ENCODE data around the gene MYCN.
"Not testable (repeated sequence)": the region's sequence is repeated elsewhere in the genome, so short reads cannot be mapped to it uniquely, and the experiment has no call there.

MYCN gene

DNA sequence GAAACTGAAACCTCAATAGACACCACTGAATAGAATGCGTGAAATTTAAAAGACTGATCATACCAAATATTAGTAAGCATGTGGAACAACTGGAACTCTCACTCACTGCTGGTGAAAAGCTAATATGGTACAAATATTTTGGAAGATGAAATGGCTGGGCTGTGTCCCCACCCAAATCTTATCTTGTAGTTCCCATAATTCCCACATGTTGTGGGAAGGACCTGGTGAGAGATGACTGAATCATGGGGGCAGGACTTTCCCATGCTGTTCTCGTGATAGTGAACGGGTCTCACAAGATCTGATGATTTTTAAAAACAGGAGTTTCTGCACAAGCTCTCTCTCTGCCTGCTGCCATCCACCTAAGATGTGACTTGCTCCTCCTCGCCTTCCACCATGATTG, 32.0 kb upstream of the MYCN start:
- no peak for DNase-seq

DNA sequence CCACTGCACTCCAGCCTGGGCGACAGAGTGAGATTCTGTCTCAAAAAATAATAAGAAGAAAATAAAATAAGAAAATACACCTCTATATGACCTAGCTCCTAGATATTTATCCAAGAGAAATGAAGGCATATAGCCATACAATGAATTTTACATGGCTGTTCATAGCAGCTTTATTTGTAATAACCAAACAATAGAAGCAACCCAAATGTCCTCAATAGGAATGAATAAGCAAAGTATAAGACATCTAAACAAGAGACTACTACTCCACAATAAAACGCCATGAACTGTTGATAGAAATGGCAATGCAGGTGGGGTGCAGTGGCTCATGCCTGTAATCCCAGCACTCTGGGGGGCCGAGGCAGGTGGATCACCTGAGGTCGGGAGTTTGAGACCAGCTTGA, 31.2 kb upstream of the MYCN start:
- no peak for DNase-seq

DNA sequence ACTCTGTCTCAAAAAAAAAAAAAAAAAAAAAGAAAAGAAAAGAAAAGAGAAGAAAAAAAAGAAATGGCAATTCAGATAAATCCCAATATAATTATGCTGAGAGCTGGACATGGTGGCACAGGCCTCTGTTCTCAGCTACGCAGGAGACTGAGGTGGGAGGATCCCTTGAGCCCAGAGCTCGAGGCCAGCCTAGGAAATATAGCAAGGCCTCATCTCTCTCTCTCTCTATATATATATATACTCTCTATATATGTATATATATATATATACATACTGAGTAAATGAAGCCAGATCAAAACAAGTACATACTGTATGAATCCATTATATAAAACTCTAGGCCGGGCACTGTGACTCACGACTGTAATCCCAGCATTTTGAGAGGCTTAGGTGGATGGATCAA, 30.6 kb upstream of the MYCN start:
- no peak for DNase-seq

DNA sequence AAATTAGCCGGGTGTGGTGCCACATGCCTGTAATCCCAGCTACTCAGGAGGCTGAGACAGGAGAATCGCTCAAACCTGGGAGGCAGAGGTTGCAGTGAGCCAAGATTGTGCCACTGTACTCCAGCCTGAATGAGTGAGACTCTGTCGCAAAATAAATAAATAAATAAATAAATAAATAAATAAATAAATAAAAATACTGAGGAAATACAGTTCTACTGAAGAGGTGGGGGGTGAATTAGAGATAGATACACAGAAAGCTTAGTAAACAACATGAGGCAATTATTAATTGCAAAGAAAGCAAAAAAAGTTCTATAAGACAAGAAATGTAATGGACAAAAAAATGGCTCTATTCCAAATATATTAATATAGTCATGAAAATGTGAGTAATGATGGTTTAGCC, 29.1 kb upstream of the MYCN start:
- DNase-seq = not testable (repeated sequence)

DNA sequence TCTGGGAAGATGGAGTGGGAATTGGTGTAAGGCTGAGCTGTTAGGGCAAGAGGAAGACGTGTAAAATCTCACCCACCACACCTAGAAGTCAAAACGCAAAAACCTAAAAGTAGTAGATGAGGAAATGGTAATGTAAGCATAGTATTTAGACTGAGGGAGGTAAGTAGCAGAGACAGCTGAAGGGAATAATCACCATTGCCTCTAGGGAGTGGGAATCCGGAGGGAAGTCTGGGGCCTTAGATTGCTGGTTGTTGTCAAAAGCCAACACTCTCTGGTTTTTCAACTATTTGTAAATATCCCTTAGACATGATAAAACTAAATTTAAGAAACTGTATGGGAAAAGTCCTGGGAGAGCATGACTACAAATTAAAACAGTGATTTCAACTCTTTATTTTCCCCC, 28.7 kb upstream of the MYCN start:
- no peak for DNase-seq

DNA sequence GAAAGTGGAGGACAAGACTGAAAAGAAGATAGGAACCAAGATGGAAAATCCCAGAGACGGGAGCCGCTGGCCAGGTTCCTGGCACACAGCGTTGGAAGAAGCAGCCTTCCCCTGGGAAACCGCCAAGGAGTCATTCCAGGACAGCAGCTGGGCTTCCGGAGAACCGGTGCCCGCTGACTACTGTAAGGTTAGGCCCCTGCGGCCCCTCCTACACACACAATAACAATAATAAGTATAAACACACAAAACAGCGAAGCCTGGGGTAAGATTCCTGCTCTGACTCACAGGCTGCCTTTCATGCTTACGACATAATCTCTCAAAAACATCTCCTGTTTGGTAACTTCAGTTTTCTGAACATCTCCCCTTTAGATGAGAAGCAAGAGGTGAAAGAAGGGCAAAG, 28.1 kb upstream of the MYCN start:
- peak; percentile 98 for DNase-seq

DNA sequence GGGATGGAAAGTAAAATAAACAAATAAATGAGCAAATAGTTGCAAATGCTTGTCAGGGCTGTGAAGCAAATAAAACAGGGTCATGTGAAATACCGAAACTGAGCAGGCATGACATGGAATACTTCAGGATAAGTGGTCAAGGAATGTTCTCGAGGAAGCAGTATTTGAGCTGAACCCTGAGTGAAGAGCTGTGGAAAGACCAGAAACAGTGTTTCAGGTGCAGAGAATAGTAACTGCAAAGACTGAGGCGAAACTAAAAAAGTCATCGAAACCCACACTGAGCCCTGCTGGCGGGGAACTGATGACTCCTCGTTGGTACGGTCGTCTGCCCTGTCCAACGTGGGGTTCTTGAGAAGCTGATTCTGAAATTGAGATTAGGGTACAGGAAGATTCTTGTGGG, 27.2 kb upstream of the MYCN start:
- DNase-seq = no peak

DNA sequence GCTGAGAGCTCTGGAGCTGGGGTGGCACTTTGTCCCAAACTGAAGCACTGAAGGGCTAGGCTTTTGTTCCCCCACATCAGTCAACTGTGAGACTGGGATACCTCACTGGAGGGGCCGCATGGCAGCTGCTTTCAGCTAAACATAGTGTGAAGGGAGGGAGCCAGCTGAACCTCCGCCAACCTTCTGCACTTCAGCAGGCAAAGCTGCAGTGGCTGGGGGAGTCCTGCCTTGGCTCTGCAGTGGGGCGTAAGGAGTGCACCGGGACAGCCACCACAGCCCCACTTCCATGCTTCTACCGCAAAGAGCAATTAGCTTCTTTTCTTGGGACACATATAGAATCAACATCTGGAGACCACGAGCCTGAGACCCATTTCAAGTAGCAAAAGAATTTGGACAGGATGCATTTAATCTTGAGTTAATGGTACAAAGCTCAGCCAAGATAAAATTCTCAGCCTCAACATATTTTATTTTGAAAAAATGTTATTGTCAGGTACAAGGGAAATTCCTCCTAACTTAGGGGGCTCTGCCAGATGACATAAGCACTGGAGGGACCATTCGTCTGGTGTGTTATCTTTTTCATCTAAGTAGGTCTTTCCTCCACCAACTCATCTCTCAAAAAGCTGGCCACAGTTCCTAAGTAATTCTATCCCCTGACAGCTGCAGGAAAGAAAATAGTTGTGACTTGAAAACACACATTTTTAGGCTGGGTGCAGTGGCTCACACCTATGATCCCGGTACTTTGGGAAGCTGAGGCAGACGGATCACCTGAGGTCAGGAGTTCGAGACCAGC, 25.6 kb upstream of the MYCN start:
- peak; percentile 61 for DNase-seq

DNA sequence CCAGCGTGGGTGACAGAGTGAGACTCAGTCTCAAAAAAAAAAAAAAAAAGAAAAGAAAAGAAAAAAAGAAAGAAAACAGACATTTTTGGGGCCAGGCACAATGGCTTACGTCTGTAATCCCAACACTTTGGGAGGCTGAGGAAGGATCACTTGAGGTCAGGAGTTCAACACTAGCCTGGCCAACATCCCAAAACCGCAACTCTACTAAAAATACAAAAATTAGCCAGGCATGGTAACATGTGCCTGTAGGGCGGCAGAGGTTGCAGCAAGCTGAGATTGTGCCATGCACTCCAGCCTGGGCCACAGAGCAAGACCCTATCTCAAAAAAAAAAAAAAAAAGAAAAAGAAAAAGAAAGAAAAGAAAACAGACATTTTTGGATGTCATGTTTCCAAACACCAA, 24.8 kb upstream of the MYCN start:
- DNase-seq = peak; percentile 34

DNA sequence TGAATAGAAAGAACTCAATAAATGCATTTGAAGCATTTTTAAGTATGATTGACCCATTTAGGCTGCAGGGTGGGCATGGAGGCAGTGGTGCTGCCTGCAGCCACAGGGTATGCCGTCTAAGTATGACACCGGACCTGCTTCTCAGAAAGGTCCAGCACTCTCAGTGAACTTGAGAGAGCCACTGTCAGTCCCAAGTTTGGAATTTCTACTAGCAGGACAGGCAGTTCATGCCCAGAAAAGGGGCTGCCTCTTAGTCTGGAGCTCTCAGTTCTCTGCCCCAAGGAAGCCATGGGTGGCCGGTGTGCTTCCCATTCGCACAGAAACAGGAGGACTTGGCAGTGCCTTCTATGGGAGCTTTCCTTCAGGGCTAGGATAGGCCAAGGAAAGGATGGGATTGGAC, 24.0 kb upstream of the MYCN start:
- DNase-seq = no peak

DNA sequence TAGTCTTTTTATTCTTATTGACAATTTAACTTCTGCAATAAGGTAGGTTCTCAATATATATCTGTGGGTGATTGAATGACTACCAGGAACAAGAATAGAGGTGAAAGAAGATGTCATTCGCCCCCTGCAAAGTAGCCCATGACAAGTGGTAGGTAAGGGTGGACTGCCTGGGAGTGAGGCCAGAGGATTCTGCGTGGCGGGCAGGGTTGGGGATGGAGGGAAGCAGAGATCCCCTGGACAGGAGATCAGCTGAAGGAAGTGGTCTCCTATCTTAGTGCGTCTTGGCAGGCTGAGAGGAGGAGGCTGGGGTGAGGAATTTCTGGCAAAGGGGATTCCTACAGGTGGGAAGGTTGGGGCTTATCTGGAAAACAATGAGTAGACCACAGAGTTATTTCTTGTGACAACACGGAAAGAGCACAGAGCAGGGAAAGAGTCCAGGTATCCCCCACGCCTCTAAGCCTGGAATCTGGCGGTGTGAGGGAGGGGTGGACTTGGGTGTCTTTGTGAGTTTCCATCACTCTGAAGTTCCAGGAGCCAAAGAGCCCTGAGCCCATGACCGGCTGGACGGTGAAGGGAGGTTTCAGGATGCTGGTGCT, 21.5 kb upstream of the MYCN start:
- peak; percentile 89 for DNase-seq

DNA sequence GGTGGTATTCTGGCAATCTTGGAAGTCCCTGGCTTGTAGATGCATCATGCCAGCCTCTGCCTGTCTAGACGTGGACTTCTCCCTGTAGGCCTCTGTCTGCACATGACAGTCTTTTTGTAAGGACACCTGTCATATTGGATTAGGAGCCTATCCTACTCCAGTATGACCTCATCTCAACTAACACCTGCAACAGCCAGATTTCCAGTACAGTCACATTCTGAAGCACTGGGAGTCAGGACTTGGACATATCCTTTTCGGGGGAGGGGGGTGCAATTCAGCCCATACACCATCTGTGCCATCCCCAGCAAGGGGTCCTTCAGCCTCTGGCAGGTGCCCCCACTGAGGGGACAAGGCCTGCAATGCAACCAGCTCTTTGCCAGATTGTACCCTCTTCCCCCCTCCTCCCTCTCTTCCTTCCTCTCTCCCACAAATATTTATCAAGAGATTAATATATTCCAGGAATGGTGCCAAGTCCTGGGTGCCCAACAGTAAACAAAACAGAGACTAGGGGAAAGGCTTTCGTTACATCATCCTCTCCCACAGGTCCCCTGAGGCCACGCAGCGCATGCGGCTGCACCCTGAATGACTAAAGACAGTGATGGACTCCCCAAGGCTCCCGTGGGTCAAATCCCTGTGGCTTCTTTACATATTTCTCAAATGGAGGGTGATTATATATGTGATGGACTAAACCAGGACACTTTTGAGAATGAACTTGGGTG, 20.5 kb upstream of the MYCN start:
- peak; percentile 84 for DNase-seq

DNA sequence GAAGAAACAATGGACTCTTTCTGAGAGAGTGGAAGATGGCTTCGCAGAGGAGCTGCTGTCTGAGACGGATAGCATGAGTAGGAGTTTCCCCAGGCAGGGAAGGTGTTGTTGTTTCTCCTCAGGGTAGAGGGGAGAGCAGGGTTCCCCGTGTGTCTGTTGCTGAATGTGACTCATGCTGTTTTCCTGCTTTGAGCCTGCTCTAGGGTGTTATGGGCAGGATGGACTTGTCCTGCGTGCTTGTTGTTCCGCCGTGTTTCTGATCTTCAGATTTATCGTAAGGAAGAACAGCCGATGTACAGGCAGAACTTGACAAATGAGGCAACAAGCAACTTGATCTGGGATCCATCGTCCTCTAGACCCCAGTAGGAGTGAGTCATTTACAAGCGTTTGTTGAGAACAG, 19.7 kb upstream of the MYCN start:
- peak; percentile 38 for DNase-seq

DNA sequence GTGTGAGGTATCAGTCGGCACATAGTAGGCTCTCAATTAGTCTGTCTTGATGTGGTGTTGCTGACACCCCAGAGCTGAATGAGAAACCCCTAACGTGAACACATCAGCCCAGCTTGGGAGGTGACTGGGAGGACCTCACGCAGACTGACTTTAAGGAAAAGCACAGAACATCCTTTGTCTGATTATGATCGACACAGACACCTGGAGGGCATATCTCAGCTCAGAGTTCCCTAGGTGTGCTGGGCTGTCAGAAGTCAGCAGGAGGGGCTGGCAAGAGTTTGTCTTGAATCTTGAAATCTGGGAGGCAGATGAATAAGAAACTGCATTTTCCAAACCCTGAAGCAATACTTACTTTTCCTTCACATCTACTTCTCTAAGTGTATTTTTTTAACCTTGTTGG, 16.8 kb upstream of the MYCN start:
- no peak for DNase-seq

DNA sequence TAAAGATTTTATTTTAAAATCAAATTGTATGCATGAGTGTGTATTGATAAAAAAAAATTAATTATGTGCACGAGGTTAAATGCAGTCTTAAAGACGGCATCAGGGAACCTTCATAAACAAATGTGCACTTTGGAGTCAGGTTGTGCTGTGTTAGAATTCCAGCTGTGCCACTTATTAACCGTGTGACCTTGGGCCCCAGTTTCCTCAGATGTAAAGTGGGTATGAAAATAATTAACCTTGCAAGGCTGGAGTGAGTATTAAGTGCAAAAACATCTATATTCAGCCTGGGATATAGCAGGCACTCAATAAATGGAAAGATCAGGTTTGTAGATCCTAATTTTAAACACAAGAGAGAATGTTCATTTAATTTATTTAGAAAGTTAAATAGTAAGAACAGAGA, 14.5 kb upstream of the MYCN start:
- no peak for DNase-seq

DNA sequence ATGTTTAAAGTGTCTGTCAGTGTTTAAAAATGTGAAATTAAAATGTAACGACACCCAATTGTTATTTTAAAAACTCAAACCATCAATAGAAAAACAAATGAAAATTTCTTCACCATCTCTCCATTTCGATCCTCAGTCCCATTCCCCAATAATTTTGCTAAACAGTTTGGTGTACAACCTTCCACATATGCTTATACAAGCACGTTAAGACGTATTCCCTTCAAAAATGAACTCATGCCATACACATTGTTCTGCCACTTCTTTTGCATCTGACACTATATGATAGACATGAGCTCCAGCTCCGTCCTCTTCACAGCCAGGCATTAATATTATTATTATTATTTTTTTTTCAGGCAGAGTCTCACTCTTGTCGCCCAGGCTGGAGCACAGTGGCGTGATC, 14.1 kb upstream of the MYCN start:
- DNase-seq = no peak

DNA sequence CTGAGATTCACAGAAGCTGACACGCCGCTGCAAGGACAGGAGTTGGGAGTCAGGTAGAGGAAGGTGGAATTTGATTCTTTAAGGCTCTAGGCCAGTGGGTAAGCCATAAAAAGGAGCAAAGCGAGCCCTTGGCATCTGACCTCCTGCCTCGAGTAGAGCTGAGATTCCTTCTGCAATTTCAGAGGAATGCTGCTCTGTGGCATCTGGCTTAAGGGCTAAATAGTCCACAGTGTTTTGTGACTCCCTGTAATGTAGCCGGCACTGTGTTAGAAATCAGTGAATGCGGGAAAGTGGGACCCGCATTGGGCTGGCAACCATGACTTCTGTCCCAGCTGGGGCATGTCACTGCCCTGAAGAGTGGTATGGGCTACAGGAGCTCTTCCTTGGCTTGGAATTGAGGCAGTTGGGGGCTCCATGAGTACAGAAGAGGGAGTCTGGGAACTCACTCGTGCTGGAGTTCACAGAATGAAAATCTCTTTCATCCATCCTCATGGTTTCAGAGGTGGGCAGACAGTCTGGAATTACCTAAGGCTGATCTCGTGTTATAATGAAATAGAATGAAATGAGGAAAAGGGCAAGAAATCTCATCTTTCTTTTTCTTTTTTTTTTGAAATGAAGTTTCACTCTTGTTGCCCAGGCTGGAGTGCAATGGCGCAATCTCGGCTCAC, 12.7 kb upstream of the MYCN start:
- no peak for DNase-seq

DNA sequence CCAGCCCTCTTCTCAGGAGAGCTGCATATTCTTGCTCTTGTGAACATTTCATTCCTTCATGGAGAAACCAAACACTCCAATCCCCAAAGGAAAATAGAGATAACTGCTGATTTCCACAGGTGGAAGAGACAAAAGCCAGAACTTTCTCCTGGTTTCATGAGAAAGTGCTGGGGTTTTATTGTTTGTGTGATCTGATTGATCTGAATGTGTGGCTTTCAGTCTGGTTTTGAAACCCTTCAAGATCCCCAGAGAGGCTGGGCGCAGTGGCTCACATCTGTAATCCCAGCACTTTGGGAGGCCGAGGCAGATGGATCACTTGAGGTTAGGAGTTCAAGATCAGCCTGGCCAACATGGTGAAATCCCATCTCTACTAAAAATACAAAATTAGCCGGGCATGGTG, 11.3 kb upstream of the MYCN start:
- not testable (repeated sequence) for DNase-seq

DNA sequence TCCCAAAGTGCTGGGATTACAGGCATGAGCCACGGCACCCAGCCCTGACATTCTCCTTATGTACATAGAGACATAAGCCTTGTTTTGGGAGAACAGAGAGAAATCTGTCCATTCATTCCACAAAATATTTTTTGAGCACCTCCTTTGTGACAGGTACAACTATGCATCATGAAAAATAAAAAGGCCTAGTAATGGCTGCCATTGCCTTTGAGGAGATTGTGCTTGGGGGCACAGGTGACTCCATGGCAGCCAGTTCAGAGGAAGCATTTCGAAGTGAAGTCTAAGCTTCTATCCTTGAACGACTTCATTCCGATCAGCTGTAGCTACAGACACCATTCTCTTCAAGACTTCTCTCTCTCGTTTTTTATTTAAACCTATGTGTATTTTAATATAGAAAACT, 10.5 kb upstream of the MYCN start:
- DNase-seq = no peak

DNA sequence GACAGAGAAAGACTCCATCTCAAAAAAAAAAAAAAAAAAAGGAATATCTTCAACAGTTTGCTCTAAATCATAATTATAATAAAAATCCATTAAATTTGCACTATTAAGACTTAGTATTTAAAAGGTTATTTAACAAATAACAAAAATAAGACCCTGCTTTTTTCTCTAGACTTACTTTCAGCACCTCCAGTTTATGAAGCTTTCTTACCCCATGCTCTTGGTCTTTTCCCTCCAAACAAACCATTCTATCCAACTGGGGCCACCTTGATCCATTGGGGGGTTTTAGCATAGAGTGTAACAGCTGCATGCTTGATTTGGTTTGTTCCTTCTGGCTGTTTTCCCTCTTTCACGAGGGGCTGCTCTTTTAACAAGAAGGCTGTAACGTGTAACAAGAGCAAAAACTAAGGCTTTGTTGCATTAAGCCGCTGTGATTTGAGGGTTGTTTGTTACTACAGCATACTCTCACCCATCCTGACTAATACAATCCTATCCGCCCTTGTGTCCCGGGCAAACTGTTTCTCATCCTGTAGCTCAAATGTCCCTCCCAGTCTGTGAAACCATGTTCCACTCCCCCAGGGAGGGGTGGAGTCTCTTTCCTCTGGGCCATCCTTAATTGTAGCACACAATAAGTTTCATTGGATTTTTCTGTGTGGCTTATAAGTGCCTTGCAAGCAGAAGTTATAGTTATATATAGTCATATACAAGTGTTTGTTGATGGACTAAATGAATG, 9.6 kb upstream of the MYCN start:
- DNase-seq = no peak

DNA sequence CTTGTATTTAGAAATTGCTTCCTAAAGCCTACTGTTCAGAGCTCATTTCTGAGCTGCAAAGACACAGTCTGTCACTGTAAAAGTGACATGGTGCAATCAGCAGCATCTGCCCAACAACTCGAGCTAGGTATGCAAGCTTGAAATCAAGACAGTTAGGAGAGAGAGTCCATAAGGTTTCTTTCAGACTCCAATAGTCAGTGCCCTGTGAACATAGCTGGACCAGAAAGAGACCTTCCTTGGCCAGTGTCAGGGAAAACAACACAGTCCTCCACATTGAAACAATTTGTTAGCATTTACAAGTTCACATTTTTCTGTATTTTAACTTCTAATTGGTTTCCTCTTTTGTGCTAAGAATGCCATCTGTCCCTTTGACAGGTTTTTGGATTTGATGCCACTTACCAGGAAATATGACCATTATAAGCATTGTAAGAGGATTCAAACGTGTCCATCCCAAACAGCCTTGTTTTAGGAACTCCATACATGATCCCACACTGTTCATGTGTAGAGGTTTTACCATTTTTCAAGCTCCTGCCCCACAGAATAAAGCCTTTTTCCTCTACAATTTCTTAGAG, 8.9 kb upstream of the MYCN start:
- no peak for DNase-seq

DNA sequence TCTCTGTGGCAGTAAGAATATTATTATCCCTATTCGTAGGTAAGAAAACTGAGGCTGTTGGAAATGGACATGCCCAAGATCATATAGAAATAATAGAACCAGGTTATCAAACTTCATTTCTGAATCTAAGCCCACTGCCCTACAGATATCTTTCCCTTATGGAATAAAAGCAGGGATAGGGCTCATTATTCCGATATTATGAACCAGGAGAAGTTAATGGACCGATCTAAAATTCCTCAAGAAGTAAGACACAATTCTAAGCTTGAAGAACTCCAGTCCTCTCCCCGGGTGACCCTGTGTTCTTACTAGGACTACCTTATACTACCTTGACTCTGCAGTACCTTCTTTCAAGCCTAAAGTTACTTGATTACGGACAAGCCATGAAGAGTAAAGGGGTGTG, 8.4 kb upstream of the MYCN start:
- DNase-seq = no peak

Data from NCI-H226 (cell line).